Epithelial cell of proximal tubule (primary cell): ENCODE results near the gene TAS2R16. TPM values are rescaled to one million over a fixed set of nuclear protein-coding genes. Genes with fewer than 3 reads are reported as not detected.

Experiments
- DNase-seq: peaks from one replicate; pipeline ENCODE4 v3.0.0-alpha.2; 2011; ENCODE audit warnings: low read depth
- H3K4me3 ChIP-seq: 2 replicates; pipeline ENCODE4 v1.5.1; 2011; ENCODE audit warnings: low read depth, mild to moderate bottlenecking, low read length
- total RNA-seq: library from RNA; depleted of rRNA; stranded (reverse); fragments of >200 nt; gene quantifications from 2 replicates; pipeline ENCODE4 v1.2.3, GENCODE V29; 2015
- TF ChIP-seq, protein P1 (sequence below): conservative IDR thresholded peaks from 2 replicates; pipeline ENCODE4 v1.5.1; 2012; ENCODE audit warnings: low read depth, mild to moderate bottlenecking, low read length

TAS2R16 gene
- total RNA-seq, 1 donor from 2014 or later, result not detected

DNA sequence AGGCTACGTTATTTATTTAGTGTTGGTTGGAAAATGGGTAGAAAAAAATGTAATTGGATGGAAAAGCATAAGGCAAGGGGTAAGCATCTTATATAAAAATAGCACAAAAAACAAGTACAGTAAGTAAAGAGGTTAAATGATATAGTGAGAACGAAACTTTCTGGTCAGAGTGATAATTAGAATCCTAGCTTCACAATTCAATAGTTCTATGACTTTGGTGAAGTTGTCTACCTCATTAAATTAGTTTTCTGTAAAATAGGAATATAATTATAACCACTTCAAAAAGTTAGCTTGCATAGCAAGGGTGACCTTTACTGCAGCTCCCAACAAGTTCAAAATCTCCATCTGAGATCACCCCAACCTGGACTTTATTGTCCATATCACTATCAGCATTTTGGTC, 30.8 kb upstream of the TAS2R16 start:
- TF ChIP-seq, protein P1, sequence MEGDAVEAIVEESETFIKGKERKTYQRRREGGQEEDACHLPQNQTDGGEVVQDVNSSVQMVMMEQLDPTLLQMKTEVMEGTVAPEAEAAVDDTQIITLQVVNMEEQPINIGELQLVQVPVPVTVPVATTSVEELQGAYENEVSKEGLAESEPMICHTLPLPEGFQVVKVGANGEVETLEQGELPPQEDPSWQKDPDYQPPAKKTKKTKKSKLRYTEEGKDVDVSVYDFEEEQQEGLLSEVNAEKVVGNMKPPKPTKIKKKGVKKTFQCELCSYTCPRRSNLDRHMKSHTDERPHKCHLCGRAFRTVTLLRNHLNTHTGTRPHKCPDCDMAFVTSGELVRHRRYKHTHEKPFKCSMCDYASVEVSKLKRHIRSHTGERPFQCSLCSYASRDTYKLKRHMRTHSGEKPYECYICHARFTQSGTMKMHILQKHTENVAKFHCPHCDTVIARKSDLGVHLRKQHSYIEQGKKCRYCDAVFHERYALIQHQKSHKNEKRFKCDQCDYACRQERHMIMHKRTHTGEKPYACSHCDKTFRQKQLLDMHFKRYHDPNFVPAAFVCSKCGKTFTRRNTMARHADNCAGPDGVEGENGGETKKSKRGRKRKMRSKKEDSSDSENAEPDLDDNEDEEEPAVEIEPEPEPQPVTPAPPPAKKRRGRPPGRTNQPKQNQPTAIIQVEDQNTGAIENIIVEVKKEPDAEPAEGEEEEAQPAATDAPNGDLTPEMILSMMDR, result no peak
- DNase-seq, result no peak
- no peak overlapping the region for H3K4me3 ChIP-seq

DNA sequence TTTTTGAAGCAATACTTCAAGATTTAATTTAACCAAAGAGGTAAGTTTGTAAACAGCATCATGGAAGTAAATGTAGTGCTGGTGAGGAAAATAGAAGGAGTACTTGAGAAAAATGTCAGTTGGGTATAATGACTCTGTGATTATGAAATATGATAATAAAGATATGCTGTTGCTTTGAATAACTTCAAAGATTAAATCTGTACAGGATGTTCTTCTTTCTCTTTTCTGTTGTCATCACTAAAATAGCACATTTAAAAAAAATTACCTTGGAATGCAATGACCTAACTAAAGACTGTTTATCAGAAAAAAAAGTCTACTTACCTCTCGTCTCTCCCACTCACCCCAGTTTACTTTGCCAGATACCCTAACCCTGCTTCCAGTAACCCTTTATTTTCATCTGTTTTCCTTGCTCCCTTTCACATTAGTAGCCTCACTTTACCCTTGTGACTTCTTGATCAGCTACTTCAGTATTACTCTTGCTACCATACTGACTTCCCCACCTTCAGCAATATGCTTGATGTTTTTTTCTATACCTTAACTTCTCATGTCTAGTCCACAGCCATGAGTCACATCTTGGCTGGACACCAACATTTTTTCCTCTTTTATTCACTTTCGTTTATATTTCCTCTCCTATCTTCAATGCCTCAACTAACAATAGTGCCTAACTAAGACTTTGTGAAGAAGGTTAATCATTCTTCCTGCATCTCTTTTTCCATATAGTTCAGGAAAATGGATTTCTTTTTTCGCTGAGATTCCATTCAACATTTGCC, 29.7 kb upstream of the TAS2R16 start:
- TF ChIP-seq, protein P1, result no peak
- H3K4me3 ChIP-seq, result no peak overlapping the region
- DNase-seq, result no peak

DNA sequence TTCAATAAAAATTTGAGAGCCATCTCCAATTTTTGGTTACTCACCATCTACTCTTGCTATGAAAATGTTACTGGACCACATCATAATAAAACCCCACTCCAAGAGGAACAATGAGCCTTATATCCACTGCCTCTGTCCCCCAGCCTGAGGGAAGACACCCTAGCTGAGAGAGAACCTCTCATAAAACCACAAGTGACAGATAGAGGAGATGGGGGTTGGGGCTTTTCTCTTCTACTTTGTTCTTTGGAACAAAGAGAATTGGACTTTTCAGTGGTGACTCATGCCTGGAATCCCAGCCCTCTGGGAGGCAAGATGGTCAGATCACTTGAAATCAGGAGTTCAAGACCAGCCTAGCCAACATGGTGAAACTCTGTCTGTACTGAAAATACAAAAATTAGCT, 27.6 kb upstream of the TAS2R16 start:
- H3K4me3 ChIP-seq, result no peak overlapping the region
- TF ChIP-seq, protein P1, result no peak
- DNase-seq, result no peak

DNA sequence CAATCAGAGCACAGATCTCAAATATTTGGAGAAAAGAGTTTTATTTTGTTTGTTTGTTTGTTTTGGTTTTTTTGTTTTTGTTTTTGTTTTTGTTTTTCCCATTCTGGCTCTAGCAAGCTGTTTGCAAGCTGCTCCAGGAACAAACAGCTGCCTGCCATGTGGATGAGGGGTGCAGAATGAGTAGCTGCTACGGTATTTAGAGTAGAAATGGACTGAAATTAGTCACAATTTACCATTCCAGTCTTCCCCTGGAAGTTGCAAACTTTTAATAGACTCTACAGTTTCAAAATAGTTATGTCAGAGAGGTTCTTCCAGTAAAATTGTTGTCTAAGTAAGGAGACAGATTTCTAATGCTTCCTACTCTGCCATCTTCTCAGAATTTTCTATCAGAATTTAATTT, 27.1 kb upstream of the TAS2R16 start:
- DNase-seq, result no peak
- TF ChIP-seq, protein P1, result no peak

DNA sequence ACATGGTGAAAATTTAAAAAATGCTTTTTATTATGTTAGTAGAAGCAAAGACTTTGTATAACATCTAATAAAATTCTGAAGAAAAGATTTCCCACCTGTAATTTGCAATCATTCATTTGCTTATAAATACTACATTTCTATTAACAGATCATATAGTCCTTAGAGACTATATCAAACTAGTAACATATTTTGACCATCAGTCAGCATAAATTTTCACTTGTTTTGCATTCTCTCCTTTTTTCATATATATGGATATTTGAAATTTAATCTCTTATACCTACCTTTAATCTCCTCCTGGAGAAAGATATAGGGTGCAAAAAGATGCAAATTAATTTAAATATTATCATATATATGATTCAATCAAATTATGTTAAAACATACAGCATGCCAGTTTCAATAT, 16.9 kb upstream of the TAS2R16 start:
- H3K4me3 ChIP-seq, result no peak overlapping the region
- TF ChIP-seq, protein P1, result no peak
- no peak for DNase-seq

More for the DNA sequence above, 27.1 kb upstream of the TAS2R16 start:
- H3K4me3 ChIP-seq, result no peak overlapping the region

DNA sequence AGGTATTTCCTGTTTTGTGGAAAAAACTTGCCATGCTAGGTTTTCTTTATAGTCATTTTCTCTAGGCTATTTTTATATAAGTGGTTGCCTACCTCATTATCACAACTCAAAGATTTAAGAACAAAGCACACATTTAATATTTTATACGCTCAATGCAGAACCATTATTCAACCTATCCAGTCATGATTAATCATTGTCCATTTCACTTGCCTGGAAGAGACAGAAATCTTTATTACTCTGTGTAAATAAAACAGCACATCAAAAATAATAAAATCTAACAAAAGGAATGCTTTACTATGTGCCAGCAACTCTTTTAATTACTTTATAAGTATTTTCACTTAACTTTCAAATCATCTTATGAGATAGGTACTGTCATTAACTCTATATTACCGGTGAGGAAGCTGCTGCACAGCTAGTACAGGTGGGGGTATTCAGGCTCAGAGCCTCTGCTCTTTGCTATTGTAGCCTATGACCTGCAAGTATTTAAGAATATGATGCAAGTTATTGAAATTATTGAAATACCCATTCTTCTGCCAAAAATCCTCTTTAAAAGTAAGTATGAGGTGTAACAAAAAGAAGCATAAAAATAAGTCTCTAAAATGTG, 16.4 kb upstream of the TAS2R16 start:
- TF ChIP-seq, protein P1, result no peak
- no peak overlapping the region for H3K4me3 ChIP-seq
- no peak for DNase-seq
